HuH-7.5 (cell line): ENCODE measurements around the gene NKD1.

ENCODE experiments used
- DNase-seq: peaks from one replicate; pipeline ENCODE4 v3.0.0; 2011; ENCODE audit warnings: low spot score

Gene NKD1

DNA sequence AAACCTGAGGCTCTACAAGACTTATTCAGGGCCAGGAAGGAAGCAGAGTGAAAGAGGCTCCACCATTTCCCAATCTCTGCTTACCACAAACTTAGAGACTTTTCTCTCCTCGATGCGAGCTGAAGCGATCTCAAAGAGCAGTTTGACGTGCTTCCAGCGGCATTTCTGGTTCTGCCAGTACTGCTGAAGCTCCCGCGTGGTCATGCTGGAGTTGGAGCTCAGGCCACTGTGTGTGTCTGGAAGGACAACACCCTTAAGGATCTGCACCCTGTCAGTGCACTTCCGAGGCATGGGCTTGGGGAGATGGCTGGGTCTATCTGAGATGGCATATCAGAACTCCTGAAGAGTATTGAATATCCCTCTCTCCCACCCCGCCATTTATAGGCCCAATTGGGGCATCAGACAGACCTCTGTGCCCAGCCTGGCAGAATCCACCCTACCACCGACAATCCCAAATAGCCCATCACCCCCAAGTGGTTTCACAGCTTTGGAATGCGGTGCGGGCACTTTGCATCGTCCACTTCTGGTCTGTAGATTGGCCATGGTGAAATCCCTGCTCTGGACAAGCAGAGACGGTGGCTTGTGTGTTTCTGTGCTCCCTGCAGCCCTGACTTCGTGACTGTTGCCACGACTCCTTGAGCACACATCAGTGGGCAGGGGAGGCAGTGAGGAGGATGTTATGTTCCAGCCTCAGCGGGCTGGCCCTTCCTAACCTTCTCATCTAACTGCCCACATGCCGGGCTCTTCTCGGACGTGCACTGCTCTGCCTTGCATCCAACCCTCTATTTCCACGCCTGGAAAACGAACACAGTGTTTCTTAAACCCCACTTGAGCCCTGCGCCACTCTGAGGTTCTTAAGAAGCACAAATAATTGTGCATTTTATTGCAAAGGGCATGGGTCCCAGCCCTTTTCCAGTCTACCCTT is 127.8 kb downstream of the NKD1 start:
- no peak for DNase-seq

DNA sequence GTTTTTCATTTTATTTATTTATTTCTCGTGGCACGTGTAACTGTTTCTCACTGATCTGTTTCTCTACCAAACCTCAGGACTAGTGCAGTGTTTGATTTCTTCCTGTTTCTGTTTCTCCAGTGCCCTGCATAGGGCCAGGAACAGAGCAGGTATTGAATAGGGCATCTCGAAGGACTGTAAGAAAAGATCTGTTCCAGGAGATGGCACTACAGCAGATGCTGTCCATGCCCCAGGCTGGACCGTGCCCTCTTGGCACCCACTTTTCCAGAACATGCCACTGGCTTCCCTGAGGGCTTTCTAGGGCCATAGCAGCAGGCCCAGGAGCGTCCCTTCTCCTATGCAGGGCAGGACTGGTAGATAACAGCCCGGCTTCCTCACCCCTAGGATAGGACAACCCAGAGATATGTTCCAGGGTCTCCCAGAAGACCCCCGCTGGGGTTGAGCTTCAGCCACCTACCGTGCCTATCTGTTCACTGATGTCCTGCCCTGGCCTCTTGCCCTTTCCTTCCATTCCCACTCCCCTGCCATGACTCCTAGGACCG is 128.6 kb downstream of the NKD1 start:
- DNase-seq, result no peak

DNA sequence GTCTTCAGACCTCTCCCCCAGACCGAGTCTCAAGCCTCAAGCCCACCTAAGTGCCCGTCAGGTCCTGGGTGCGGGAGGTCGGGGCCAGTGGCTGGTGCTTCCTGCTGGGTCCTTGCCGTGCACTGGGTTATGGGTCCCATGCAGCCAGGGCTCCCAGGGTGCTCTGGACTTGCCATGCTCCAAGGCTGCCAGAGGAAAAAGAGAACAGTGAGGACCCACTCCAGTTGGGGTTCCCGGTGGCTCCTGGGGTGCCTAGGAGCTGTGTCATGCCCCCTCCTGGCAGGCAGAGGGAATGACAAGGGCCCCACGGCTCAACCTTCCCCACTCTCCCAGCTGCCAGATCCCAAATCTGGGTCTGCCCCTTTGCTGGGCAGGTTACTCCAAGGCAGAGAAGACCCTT is 129.2 kb downstream of the NKD1 start:
- no peak for DNase-seq

DNA sequence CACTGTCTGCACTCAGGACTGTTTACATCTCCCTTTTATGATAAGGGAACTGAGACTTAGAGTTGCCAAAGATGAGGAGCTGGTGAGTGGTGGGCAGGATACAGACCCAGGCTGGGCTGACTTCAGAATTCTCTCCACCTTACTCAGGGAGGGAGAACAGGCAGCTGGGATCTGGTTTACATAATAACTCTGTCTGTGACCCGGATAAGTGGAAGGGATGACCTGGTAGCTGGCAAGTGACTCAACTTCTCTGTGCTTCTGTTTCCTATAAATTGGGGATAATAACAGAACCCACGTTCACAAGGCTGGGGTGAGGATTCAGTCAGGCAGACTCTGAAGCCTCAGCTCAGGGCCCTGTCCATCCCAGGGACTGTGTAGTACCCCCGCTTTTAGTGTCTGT is 130.3 kb downstream of the NKD1 start:
- no peak for DNase-seq

DNA sequence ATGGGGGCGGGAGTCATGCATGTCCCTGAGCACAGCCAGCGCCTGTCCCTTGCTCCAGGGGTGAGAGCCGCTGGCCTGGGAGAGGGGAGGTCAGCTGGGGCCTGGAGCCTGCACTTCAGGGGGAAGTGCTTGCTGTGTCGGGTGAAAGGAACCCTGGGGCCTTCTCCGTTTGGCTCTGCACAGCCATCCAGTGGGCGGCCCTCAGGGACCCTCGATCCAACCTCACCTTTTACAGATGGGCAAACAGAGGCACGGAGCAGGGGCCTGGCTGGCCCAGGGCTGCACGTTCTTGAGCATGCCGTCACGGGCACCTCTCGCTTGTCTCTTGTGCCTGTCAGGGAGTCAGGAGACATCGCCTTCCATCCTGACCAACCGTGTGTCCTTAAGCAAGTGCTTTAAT is 131.1 kb downstream of the NKD1 start:
- no peak for DNase-seq

DNA sequence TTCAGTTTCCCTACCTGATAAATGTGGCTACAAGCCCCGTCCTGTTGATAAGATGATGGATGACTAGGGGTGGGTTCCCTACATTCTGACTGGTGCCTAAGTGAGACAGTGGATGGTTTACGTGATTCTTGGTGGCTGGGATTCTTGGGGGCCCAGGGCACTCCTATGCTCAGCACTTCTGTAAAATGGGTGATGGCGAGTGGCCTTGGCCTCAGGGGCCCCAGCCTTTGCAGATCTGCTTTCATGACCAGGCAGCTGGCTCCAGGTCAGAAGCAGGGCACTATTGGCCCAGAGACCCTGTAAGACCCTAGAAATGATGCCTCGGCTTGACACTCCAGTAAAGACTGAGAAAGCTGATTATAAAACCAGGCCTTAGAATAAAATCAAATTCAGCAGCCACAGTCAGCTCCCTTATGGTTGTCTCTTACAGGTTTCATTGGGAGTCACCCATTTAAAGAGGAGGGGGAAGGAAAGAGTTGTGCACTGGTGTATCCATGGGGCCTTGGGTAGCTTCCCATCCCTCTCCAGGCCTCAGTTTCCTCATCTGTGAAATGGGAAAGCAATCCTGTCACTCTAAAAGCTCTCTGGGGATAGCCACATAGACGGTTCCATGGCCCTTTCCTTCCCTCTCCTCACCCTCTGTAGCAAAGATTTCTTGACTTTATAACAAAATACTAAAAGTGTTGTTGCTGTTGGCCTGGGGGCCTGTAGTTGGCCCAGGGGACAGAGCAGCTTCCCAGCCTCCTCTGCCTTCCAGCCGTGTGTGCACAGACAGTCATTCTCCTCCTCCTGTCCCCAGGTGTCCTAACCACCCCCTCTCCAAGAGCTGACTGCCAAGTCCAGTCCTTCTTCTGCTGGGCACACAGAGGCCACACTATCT is 131.7 kb downstream of the NKD1 start:
- no peak for DNase-seq

DNA sequence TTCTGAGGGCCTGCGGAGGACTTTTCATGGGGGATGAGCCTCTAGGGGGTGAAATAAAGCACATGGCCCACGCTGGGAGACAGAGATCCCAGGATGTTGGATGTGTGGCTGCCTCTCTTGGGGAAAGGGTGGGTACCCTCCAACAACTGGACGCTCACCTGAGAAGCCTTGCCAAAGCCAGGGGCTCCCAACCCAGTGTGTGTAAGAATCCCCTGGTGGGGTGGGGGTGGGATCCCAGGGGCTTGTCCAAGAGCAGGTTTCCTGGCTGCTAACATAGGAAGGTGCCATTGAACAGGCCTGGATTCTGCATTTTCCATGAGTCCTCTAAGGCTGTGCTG is 132.3 kb downstream of the NKD1 start:
- DNase-seq, result no peak

DNA sequence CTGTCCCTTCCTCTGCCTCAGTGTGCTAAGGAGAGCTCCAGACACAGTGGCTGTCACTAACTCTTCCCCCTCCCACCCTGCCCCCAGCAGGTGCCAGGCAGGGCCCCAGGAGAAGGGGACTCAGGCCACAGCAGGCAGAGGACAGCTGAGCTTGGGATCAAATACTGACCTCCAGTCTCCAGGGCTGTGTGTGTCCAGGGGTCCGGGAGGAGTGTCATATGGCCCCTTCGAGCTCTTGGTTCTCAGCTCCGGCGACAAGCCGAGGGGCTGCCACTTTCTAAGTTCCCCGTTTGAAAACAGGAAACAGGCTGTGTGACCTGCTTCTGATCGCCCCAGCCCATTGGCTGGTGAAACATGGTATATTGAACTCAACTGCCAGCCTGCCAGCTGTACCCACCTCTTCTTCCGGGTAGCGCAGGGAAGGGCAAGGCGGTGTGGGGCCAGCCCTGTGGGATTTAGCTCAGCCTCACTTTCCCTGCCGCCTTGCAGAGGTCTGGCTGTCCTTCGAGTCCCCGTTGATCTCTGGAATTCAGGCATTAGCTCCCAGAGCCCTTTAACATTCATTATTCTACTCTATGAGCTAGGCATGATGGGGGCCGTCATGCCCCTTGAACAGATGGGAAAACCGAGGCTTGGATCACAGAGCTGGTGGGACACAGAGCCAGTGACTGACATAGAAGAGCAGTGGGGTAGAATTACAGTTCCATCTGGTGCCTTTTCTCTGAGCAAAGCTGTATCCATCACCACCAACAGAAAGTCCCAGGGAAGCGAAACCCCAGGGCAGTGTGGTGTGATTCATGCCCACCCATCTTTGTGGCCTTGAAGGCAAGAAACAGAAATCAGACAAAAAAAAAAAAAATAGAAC is 133.1 kb downstream of the NKD1 start, which contains the start of gene SNX20:
Gene SNX20 (minus strand): TSS at position 292 of the 865 bp plus-strand sequence. CDS start 3,786 bp downstream, outside the sequence.
- DNase-seq, result no peak

DNA sequence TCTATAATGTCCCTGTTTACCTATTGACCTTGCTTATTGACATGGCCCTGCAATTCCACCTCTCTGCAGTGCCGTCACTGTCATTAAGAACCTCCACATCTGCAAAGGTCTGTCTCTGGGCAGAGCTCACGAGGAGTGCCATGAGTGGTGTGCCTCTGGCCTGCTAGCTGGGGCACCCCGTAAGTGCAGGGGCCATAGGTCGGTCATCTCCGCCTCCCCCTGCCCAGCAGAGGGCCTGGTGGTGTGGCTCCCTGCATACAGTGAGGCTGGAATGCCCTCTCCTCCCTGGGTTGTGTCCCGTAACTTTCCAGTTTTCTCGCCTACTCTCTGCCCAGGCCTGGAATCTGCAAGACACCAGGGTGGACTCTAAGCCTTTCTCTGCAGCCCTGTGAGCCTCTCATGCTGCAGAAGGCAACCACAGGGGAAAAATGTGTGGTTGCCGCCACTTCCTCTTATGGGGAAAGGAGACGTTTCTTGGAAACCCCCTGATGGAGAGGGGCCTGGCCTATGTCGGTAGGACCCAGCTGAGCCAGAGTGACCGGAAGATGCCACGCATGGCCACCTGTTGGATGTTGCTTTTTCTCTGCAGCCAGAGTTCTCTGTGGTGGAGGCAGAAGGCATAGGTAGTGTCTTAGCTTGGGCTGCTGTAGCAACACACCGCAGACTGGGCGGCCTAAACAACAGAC is 135.6 kb downstream of the NKD1 start:
- no peak for DNase-seq

DNA sequence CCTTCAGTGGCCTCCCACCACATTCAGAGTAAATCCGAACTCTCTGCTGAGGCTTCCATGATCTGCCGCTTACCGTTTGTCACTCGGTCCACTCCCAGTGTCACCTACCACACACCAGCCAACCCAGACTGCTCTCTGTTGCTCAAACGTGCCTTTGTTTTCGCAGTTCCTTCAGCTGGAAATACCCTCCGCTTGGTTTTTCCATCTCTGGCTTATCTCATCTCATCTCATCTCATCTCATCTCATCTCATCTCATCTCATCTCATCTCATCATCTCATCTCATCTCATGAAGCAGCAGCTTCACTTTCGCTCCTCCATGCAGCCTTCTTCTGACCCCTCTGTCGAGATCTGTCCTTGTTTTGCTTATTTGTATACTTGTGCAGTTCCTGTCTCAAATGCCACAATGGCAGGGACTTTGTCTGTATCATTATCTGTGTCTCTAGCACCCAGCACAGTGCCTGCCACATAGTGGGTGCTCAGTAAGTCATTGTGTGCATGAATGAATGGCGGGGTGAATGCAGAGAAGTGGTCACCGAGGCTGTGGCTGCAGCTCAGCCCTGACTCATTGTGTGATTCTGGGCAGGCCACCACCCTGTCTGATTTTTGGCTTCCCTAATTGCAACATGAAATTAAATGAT is 136.7 kb downstream of the NKD1 start:
- DNase-seq, result no peak

DNA sequence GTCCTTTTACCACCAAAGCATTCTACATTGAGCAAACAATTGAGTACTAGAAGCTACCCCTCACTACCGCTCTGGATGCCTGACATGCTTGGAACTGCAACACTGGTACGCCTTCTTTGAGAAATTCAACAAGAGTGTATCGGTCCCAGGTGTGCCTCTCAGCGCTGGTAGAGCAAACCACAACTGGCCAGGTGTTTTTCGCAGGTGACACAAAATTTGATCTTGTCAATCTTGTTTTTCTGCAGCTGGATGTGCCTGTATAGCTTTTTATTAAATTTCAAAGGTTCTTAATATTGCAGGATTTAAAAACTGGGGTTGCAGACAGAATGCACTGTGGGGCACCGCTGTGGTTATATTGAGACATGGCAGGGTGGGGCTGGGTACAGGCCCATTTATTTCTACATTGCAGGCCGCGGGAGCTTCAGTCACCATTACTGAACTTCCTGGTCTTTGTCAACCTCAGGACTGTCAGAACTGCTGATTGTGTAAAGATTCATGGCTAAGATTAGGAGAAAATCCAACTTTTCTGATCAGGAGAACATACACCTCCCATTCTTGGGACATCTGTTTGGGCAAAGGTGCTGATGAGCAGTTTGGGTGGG is 137.4 kb downstream of the NKD1 start:
- no peak for DNase-seq

DNA sequence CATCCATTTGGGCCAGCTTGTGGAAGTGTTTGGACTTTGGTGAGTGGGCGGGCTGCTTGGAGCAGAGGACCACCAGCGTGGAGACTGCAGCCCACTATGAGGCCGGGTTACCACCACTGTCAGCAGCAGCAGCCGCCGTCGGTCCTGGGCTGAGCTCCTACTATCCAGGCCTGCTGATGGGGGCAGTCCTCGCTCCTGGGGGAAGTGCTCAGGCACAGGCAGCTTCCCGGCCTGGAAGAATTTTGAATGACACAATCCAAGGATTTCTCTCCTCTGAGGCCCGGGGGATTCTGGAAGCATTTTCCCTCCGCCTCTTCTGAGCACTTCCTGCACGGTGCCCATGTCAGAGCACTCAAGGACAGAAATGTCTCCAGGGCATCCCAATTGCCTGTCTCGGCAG is 139.9 kb downstream of the NKD1 start:
- no peak for DNase-seq

DNA sequence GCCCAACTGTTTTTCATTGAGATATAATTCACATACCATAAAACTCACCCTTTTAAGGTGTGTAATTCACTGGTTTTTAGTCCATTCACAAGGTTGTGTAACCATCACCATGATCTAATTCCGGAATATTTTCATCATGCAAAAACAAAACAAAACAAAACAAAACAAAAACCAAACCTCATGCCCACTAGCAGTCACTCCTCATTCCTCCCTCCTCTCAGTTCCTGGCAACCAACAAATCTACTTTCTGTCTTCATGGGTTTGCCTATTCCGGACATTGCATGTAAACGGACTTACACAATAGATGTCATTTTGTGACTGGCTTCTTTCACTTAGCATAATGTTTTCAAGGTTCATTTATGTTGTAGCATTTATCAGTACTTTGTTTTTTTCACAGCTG is 140.7 kb downstream of the NKD1 start:
- DNase-seq, result no peak

DNA sequence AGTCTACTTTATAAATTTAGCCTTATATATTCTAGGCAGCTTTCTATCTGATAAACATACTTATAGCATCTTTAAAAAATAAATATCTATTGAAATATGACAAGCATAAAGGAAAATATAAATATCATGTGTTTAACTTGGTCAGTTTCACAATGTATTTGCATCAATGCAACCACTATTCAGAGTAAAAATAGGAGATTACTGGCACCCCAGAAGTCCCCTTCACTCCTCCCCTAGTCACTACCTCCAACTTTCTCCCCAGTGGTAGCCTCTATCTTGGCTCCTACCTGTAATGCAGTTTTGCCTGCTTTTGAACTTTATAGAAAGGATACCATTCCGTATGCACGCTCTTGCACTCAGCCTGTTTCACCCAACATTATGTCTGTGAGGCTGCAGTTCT is 142.0 kb downstream of the NKD1 start:
- DNase-seq, result no peak

DNA sequence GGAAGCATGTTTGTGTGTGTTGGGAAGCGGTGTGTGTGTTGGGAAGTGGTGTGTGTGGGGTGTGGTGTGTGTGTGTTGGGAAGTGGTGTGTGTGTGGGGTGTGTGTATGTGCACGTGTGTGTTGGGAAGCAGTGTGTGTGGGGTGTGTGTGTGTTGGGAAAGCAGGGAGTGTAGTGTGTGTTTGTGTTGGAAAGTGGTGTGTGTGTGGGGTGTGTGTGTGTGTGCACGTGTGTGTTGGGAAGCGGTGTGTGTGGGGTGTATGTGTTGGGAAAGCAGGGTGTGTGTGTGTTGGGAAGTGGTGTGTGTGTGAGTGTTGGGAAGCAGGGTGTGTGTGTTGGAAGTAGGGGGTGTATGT is 144.4 kb downstream of the NKD1 start:
- DNase-seq, result no peak

DNA sequence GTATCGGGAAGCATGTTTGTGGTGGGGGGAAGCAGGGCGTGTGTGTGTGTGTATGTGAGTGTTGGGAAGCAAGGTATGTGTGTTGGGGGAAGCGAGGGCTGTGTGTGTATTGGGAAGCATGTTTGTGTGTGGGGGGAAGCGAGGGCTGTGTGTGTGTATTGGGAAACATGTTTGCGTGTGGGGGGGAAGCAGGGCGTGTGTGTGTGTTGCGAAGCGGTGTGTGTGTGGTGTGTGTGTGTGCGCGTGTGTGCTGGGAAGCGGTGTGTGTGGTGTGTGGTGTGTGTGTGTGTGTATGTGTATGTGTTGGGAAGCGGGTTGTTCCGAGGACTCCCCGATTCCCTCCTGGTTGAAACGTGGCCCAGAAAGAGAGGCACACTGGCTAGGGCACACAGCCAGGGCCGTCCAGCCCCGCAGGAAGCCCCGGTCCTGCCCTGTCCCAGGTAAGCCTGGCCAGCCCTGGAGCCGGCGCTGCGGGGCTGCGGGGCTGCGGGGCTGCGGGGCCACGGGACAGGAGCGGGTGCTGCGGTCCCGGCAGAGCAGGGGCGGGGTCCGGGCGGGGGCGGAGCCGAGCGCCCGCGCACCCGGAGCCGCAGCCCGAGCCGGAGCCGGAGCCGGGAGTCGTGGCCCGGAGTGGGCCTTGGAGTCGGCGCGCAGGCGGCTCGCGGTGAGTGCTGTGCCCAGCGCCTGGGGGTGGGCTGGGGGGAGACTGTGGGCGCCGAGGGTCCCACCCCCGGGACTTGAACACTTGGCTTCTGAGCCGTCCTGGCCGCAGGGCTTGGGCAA is 145.0 kb downstream of the NKD1 start, which contains the start of gene NOD2:
Gene NOD2 (plus strand): TSS at position 608 of the 783 bp plus-strand sequence. CDS start 5,890 bp downstream, outside the sequence.
- peak; percentile 36 for DNase-seq

DNA sequence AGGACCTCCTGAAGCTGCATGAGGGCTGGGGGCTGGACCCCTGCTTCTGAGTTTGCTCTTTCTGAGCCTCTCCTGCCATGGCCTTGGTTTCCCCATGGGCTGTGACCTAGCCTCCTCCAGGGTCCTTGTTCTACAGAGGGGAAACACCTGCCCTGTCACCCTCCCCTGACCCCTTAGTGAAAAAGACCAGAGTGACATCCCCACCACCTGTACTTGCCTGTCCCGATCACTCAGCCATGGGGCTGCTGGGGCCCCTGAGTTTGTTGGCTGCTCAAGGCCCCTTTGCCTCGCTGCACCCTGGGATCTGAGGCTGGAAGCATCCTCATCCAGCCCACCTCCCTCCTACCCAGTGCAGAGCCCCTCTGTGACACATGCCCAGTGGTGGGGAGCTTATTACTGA is 146.0 kb downstream of the NKD1 start:
- DNase-seq, result no peak

DNA sequence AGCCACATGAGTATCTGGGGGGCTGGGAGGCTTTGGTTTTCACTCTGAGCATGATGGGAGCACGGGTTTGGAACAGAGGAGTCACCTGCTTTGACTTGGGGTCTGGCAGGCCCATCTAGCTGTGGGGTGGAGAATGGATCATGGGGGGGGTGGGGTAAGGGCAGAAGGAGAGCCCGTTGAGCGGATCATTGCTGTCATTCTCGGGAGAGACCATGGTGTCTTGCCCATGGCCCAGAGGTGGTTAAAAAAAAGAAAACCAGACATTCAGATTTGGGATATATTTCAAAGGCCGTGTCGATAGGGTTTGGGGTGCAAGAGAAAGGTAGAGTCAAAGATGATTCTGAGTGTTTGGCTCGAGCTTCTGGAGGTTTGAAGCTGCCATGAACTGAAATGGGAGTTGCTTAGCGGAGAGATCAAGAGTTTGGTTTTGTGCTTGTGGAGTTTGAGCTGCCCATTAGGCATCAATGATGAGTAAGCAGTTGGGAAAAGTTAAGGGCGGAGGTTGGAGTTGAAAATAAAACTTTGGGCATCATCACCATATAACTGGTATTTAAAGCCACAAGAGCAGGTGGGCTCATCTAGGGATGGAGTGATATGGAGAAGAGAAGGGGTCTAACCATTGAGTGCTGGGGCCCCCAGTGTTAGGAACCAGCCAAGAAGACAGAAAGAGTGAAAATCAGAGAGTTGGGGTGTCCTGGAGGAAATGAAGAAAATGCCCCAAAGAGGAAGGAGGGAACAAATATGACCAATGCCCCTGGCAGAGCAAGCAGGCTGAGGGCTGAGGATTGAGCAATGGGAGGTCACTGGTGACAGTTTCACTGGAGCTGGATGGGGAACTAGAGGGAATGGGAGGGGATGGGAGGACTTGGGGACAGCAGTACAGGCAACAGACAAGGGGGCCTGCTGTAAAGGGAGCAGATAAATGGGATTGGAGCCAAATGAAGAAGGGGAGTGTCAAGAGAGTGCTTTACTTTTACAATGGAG is 147.1 kb downstream of the NKD1 start:
- DNase-seq, result no peak
